Caki2 (cell line): ENCODE results near the gene ZMIZ1. TPM values are rescaled to one million over a fixed set of nuclear protein-coding genes. Genes with fewer than 3 reads are reported as not detected.
A peak's percentile ranks its signal among the peaks of the same experiment; 100 is the strongest.

Experiments
- DNase-seq: peaks from one replicate; pipeline ENCODE4 v3.0.0-alpha.2; 2015; ENCODE audit warnings: low read depth
- in situ Hi-C: cut with HindIII; loops from 2 replicates; pipeline ENCODE4 v1.10.0; 2016; ENCODE audit warnings: low sequenced_read_pairs, low pct_unique_long_range_greater_than_20kb, mixed read lengths
- total RNA-seq: library from RNA; depleted of rRNA; stranded (reverse); fragments of >200 nt; shearing (Covaris generic); gene quantifications from 2 replicates; pipeline ENCODE4 v1.2.3, GENCODE V29; 2014; ENCODE audit warnings: low replicate concordance

Gene ZMIZ1
- total RNA-seq, 1 experiment from 2014 or later, result 17.4 TPM

DNA sequence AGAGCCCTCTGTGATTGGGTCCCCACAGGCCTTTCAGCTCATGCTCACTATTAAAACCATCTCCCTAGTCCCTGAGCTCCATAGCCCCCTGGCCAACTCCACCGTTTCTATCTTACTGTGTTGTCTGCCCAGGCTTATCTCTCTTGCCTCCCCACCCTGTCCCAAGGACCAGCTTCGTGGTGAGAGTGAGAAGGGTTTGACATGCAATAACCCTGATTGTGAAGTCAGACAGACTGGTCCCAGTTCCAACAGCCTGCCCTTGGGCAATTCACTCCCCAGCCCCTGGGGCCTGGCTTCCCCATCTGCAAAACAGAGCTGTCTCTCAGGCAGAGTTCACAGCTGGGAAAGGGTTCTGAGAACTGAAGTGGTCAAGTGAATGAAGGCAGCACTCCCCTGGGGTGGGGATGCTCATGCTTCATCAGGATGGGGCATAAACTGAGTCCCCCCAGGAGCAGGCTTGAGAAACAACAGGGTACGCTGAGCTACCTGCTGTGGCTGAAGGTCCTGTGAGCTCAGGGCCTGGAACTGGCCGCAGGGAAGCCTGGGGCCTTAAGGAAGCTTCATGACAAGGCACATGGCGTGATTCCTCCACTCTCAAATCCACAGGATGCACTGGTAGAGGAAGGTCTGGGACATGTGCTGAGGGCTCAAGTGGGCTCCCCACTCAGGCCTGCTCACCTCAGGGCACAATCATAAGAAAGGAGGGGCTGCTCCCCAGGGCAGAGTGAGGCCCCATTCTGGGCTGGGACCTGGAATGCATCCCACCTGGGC lies 276.7 kb downstream of the ZMIZ1 start:
- DNase-seq, result no peak
- in situ Hi-C loops, result no loop called here

DNA sequence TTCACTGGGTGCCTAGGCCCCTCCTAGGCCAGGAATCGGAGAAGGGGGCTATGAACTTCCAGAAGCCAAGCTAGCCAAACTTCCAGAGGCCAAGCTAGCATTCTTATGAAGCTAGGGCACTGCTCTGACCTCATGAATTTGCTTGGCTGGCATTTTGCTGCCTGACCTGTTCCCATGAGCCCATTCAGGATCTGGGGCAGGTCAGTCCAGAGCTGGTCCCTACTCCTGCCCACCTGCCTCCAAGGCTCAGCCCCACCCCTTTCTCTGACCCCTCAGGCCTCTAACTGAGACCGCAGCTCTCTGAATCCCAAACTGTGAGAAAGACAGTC lies 277.2 kb downstream of the ZMIZ1 start:
- DNase-seq, result no peak
- in situ Hi-C loops, result no loop called here

DNA sequence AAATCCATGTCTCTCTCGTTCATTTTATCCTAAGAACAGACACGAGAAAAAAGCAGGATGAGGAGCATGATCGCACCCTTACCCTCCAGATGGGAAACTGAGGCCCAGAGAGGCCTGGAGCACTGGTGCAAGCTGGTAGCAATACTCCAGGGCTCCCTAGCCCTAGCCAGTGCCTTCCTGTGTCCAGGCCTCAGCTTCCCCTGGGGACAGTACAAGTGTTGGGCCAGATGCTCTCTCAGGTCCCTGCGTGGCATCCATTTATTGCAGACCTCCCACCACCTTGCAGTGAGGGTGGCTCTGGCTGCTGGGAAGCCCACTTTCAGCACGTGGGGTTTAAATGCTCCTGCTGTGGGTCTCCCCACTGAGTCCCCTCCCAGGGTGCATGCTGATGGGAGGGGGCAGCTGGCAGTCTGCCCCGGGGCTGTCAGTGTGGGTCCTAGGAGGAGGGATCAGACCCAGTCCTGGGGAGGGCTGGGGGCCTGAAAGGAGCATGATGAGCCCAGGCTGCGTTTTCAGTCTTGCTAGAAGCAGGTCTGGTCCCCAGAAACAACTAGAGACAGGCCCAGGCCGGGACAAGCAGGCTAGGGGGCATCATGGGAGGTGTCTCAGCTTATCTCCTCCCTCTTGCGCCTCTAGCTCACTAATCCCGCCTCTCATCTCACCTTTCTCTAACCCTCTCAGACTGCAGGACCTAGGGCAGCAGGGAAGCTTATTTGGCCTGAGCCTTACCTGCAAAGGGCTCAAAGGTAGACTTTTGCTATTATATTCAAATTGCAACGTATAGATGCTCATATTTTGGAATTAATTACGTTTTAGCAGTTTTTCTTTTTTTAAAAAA lies 277.8 kb downstream of the ZMIZ1 start:
- DNase-seq, result no peak
- in situ Hi-C loops, result no loop called here

DNA sequence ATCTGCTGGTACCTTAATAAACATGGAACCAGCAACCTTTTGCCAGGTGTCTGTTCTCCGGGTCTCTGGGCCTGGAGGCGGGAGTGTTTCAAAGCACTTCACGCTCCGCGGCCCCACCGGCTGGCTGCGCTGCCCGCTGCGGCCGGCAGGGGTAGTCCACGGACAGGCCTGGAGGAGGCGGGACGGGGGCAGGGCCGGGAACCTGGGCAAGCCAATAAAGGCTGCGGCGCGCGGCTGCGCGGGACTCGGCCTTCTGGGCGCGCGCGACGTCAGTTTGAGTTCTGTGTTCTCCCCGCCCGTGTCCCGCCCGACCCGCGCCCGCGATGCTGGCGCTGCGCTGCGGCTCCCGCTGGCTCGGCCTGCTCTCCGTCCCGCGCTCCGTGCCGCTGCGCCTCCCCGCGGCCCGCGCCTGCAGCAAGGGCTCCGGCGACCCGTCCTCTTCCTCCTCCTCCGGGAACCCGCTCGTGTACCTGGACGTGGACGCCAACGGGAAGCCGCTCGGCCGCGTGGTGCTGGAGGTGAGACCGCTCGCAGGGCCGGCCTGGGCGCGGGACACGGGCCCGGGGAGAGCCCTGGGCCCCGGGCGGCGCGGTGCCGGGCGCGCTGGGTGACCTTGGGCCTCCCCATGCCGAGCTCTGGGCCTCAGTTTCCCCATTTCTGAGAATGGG lies 278.6 kb downstream of the ZMIZ1 start, which contains the start of gene PPIF:
Gene PPIF (plus strand): TSS at position 244 of the 668 bp plus-strand sequence. CDS start 80 bp downstream, at position 324.
- DNase-seq, result peak; percentile 86
- in situ Hi-C loops, result no loop called here

DNA sequence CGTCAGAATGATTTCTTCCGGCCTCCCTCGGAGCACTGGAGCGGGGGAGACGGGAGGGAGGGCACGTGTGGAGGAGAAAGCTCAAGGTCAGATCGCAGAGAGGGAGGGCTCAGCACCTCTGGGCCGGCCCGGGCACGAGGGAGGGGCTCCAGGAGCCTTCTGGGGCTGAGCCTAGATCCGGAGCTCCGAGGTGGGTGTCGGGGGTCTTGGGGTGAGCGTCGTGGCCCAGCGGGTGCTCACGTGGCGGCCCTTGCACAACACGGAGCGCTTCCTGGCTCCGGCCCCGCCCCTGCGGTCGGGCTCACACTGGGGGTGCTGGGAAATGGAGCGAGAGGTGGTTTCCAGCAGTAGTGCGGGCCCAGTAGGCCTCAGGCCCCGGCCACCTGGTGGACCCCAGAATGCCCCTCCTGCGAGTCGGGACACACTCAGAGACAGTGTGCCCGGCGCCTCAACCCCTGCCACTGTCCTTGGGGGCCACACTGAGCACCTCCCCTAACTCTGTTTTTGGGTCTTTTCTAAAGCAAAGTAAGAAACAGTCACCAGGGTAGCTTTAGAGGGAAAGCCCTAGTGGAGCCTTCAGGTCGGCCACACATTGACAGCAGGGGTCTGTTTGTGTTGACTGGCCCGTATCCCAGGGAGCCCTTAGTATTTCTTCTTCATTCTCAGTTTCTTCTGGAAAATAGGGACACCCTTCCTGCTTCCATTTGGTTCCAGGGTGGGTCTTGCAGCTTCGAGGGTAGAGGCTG lies 279.3 kb downstream of the ZMIZ1 start:
- peak; percentile 55 for DNase-seq
- in situ Hi-C loops, result no loop called here

DNA sequence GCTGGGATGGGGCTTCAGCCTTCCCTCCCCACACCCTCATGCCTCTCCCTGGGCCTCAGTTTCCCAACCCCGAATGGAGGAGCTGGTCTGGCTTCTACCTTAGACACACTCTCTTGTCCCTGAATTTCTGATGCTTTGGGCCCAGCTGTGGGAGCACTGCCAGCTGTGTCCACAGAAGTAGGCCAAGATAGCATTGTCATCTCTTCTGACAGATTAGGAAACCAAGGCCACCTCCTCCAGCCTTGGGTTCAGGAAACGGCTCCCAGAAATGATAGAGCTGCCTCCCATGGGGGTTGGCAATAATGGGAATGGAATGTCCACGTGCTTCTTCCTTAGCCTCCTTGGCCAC lies 279.8 kb downstream of the ZMIZ1 start:
- no peak for DNase-seq
- in situ Hi-C loops, result no loop called here

DNA sequence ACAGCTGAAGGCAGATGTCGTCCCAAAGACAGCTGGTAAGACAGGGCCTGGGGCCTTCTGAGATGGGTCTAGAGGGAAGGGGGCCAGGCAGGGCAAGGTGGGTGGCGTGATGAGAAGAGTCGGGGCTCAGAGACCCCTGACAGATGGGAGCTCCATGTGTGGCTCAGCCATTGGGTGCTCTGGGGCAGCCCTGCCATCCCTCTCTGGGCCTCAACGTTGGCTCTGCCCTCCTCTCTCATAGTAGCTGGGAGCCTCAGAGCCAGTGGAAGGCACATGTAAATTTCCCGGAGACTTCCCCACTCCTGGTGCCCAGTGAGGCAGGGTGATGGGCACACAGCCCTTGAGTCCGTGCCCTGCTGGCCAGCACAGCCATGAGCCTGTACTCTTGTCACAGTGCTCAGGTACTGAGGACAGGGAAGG lies 280.3 kb downstream of the ZMIZ1 start:
- in situ Hi-C loops, result no loop called here
- DNase-seq, result no peak

DNA sequence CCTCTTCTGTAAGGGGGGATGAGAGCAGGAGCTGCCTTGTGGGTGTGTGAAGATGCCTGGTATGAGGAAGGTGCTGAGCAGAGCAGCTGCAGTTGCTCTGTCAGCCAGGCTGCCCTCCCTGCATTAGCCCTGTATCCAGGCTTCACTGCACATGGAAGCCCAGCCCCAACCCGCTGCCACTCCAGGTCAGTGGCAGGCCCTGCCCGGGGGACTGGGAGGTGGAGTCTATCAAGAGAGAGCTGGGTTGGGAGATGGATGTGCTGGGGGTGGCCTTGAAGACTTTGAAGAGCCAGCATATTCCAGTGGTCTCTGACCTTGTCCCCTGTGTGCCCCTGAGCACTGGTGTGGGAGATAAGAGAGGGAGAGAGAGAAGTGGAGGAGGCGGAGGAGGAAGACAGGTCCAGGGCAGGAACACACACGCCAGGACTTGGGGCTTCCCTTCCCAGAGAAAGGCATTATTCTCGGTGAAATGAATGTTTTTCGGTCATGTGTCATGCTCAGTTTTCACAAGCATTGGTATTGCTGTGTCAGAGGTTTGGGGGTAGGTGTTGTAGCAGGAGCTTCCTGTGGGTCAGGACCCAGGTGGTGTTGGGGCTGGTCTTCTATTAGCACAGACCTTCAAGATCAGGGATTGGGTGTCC lies 281.1 kb downstream of the ZMIZ1 start:
- DNase-seq, result peak; percentile 46
- in situ Hi-C loops, result no loop called here

DNA sequence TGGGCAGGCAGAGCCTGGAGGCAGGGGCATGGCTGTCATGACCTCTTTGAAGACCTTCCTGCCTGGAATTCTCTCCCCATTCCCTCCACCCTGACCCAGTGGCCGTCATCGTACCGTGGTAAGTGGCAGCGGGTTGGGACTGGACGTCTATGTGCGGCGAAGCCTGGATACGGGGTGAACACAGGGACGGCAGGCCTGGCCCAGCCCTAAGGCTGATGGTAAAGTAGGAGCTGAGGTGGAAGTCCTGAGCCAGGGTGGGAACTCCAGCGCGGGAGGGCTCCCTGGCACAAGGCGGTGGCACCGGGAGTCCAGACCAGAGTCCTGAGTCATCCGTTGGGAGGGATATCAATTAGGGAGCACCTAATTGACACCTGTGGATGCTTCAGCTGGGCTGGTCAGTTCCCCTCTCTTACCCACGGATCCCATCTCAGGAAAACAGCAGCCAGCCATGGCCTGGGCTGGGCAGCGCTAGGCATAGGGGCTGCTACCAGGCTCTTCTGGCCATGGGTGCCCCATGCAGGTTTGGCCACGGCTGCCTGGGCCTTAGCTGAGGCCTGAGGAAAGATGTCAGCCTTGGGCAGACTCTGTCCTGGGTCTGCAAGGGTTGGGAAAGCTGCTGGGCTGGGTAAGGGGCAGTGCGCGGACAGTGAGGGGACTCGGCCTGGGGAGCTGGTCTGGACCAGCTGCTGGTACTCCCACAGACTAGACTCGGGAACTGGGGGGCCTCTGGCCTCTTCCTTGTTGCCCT lies 281.8 kb downstream of the ZMIZ1 start:
- in situ Hi-C loops, result no loop called here

DNA sequence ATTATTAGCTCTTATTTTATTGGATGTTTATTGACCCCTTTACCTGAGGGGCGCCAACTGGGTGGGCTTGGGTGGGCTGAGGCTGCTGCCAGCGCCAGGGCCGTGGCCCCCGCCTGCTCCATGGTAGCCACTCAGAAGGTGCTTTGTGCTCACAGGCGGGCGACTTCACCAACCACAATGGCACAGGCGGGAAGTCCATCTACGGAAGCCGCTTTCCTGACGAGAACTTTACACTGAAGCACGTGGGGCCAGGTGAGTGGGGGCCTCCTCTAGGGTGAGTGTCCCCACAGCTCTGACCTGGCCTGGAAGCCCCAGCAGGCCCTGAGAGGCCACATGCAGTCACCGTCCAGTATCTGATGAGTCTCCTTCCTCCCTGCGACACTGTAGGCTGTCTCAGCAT lies 282.6 kb downstream of the ZMIZ1 start:
- in situ Hi-C loops, result no loop called here
- no peak for DNase-seq

More for the DNA sequence above, 281.8 kb downstream of the ZMIZ1 start:
- no peak for DNase-seq

DNA sequence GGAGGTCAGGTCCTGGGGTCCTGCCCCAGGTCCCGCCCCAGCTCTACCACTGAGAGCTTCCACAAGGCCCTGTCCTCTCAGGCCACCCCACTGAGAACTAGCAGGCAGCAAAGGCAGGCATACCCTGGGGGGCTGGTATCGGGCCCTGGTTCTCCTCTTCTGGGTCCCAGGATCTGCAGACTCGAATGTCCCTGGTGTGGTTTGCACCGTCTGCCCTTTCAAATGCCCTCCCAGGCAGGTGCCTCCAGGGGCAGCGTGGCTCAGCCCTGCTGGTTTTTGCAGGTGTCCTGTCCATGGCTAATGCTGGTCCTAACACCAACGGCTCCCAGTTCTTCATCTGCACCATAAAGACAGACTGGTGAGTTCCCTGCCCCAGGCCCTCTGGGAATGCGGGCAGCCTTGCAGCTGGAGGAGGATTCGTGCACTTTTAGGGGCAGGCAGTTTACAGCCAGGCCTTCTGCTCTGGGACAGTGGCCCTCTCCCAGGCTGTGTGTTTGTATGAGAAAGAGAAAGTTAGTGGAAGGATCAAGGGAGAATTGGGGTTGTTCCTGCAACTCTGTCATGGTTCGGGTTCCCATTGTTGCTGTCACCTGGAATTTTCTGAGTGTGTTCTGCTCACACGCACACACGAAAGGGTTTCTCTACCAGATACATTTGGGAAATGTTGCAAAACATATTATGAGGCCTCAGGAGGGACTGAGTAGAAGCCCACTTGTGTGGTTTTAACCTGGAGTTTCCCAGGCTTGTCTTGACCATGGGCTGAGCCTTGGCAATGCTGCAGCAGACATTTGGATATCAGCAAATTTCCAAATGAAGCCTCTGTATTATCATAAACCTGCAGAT lies 283.5 kb downstream of the ZMIZ1 start:
- in situ Hi-C loops, result no loop called here
- no peak for DNase-seq

DNA sequence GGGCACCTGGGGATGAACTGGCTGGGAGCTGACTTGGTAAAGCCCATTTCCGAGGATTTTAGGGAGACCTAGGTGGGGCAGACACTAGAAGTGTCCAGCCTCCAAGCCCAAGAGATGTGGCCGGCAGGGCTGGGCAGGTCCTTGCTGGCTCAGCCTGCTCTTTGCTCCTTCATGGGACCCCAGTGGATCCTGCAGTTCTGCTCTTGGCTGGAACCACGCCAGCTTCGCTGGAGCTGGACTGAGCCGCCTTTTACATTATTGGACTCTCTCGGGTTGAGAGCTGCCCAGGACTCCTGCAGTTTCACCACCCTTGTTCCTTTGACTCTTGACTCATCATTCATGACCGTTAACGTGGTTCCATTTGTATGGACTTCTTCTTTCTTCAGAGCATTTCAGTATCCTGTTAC lies 284.2 kb downstream of the ZMIZ1 start:
- no peak for DNase-seq
- in situ Hi-C loops, result no loop called here

DNA sequence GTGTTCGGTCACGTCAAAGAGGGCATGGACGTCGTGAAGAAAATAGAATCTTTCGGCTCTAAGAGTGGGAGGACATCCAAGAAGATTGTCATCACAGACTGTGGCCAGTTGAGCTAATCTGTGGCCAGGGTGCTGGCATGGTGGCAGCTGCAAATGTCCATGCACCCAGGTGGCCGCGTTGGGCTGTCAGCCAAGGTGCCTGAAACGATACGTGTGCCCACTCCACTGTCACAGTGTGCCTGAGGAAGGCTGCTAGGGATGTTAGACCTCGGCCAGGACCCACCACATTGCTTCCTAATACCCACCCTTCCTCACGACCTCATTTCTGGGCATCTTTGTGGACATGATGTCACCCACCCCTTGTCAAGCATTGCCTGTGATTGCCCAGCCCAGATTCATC lies 285.0 kb downstream of the ZMIZ1 start:
- no peak for DNase-seq
- in situ Hi-C loops, result no loop called here

DNA sequence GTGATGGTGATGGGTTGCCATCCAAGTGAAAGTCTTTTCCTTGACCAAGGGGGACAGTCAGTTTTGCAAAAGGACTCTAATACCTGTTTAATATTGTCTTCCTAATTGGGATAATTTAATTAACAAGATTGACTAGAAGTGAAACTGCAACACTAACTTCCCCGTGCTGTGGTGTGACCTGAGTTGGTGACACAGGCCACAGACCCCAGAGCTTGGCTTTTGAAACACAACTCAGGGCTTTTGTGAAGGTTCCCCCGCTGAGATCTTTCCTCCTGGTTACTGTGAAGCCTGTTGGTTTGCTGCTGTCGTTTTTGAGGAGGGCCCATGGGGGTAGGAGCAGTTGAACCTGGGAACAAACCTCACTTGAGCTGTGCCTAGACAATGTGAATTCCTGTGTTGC lies 285.4 kb downstream of the ZMIZ1 start:
- in situ Hi-C loops, result no loop called here
- no peak for DNase-seq

DNA sequence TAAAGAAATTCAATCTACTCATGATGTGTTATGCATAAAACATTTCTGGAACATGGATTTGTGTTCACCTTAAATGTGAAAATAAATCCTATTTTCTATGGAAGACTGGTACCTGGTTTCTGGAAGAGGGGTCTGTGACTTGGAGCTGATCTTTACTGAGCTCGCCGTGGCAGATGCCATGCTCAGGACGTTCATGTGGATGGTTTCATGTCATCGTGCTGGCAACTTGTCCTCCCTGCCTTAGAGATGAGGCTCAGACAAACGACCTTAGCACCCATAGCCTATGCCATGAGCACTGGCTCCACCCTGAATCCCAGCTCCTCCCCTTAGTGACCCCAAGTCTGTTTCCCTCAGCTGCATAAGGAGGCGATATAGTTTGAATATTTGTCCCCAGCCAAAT lies 285.8 kb downstream of the ZMIZ1 start:
- no peak for DNase-seq
- in situ Hi-C loops, result no loop called here

DNA sequence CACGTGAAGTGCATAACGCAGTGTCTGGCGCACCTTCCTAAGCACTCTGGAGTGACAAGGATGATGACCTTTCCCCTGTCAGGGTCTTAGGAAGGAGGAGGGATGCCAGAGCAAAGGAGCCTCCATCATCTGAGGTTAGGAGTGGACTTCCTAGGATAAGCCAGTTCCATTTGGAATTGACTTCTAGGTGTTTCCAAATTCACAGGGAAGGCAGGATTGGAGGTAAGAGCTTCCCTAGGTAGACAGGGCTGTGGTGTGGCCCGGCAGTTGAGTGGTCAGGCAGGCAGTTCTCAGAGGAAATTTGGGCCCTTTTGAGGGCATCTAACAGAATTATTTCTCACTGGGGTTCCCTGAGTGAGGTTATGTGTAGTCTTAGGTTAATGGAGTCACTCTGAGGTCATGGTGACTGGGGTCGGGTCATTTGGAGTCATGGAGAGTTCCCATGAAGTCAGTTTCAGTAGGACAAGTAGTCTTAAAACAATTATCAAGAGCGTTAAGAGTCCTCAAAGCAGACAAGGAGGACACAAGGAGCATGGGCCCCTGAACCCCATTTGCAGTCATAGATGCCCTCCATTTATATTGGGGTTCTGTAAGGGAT lies 286.8 kb downstream of the ZMIZ1 start:
- DNase-seq, result no peak
- in situ Hi-C loops, result no loop called here
